Stimulated activated CD4-positive, alpha-beta T cell treated with anti-CD3 and anti-CD28 coated beads, TNF-alpha, amount 100 ng/mL, for 48 hours (primary cell): ENCODE results near the gene CDKN2C.

Experiments used
- DNase-seq, 3 donors: peaks; one replicate each; pipeline ENCODE4 v3.0.0-alpha.2; 2020; ENCODE audit warnings: low read depth in 3 of 3

The CDKN2C gene

DNA sequence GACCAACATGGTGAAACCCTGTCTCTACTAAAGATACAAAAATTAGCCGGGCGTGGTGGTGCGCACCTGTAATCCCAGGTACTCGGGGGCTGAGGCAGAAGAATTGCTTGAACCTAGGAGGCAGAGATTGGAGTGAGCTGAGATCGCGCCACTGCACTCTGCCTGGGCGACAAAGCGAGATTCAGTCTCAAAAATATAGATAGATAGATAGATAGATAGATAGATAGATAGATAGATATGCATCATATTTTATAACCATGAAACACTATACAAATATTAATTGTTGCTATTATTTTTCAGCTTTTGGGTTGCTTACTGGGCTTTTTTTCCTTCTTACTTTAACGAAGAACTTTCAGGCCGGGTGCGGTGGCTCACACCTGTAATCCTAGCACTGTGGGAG, 5.2 kb upstream of the CDKN2C start:
- DNase-seq = no peak

DNA sequence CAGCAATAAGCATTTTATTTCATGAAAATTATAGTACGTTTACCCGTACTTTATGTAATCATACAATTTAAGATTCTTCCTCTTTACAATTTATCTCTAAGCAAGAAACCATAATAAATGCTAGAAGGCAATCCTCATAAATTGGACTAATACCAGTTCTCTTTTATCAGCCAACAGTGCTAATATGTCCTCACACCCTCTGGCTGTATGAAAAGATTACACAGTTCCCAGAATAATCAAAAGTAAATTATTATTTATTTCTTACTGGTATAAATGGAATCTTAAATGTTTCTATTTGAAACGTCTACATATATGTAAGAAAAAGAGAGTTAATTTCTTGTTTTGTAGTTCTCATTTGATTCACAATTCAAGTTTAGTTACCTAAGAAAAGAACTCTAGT, 3.1 kb upstream of the CDKN2C start:
- DNase-seq = no peak

DNA sequence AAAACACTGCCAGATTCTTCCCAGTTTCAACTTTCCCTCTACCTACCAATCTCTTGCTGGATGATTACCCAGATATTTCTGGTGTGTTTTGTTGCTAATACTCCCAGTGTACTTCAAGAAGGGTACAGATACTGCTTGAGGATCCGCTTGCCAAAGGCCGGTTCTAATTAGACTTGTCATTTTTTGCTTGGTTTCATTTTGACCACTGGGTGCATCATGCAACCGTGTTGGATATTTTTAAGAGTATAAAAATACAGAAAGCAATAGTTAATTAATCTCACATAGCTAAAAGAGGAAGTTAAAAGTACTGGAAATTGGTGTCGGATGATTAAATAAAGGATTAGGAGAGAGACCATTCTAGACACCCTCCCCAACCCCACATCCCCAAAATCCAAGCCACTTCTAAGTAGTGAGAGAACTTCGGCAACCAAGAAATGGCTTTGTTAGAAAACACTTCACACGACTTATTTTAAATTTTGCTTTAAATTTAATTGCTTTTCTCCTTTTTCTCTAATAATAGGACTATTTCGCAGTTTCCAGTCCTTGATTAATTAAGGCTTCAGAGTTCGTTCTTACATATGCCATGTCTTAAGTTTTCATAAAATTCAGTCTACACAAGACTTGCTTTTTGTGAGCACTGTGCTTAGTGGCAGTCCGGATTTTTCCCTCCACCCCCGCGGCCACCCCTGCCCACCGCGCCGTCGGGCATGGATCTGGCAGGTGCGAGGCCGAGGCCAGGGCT, 2.5 kb upstream of the CDKN2C start:
- no peak for DNase-seq

DNA sequence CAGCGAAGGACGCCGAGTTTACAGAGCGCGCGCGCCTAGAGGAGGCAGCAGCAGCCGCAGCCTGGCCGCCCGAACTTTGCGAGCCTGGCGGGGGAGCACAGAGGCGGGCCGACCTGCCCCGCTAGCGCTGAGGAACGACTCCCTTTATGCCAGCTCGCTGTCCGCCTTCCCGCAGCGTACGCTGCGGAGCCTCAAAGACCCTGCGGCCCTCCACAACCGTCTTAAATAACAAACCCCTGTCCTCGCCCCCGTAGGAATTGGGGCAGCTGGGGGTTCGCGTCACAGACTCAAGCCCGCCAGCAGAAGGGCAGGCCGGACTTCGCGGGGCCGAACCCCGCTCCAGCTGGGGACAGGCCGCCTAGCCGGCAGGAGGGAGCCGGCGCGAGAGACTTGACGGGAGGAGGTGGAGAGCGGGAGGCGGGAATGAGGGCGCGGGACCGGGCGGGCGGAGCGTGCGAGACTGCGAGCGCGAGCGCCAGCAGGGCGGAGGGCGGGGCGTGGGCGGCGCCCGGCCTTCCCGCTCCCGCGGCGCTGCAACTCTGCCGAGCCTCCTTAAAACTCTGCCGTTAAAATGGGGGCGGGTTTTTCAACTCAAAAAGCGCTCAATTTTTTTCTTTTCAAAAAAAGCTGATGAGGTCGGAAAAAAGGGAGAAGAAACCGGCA, 1.8 kb upstream of the CDKN2C start:
- peak; percentile 58 to 73 (median 67) for DNase-seq

DNA sequence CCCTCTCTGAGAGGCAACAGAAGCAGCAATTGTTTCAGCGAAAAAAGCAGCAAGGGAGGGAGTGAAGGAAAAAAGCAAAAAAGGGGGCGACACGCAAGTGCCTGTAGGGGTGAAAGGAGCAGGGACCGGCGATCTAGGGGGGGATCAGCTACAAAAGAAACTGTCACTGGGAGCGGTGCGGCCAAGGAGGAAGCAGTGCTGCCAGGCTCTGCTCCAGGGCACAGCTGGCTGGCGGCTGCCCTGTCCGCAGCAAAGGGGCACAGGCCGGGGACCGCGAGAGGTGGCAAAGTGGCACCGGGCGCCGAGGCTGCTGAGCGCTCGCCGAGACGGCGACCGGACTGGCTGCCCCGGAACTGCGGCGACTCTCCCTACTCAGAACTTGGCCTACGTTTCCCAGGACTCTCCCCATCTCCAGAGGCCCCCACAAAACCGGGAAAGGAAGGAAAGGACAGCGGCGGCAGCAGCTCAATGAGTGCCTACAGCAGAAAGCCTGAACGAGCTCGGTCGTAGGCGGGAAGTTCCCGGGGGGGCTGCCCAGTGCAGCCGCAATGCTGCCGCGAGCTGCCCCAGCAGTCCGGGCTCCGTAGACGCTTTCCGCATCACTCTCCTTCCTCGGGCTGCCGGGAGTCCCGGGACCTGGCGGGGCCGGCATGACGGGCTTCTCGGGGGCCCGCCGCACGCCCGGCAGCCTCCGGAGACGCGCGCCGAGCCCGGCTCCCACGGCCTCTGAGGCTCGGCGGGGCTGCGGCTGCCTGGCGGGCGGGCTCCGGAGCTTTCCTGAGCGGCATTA, 1.0 kb upstream of the CDKN2C start:
- no peak for DNase-seq

DNA sequence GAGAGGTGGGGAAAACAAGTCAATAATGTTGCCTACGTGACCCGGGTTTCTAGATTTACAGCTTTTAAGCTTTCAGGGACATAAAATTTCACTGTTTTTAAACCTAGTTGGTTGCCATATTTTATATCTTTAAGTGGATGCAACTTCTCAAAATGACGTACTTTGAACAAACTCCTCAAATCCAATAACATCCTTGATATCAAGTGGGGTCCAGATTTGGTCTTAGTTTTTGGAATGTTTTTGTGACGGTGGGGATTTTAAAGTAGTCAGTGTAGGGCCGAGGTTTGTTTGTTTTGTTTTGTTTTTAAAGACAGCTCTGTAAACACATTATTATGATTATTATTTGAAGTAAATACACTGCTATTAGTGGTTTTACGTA, 453 bp downstream of the CDKN2C start:
- no peak for DNase-seq

DNA sequence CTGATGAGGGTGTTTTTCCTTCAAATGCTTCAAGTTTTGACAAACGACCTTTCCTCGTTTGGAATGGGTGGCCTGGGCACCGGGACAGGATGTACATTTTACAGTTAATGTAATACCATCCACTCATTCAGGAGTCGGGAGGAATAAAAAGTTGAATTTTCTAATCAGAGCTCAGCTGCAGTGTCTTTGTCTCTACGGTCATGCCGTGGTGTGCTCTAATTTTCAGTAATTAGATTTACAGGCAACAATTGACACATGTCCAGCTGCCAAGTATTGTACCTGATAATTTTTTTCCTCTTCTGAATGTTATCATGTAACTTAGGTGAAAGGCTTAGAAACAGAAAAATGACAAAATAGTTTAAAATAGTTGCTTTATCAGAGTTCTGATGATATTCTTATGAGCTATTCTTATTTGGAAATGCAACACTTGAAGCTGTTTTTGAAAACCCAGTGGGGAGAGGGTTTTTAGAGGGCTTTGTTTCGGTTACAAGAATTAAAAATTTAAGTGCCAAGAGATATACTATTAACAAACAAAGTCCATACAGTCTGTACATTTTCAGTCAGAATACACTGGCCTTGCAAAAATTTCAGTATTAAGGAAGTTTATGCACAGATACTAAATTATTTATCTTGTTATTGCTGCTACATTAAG, 1.0 kb downstream of the CDKN2C start:
- no peak for DNase-seq

DNA sequence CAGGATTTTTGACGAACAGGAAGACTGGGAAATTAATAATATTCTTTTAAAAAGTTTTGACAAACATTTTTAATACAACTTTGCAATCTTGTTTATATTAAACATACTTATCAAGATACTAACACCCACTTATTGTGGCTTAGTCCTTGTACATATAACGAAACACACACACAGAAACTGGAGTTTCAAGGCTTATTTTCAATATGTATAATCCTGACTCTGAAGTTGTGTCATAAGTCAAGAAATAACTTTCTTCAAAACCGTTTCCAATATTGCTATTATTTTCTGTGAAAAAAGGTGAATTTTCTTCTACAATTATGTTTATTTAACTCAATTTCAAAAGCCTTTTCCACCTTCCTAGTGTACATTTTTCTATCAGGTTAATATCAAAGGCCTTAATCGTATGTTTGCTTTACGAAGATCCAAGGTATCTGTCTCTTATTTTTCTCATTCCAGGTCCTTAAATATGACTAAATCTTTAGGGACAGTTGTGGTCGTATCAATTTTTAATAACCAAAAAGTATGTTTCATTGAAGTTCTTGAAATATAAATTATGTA, 1.8 kb downstream of the CDKN2C start:
- no peak for DNase-seq

DNA sequence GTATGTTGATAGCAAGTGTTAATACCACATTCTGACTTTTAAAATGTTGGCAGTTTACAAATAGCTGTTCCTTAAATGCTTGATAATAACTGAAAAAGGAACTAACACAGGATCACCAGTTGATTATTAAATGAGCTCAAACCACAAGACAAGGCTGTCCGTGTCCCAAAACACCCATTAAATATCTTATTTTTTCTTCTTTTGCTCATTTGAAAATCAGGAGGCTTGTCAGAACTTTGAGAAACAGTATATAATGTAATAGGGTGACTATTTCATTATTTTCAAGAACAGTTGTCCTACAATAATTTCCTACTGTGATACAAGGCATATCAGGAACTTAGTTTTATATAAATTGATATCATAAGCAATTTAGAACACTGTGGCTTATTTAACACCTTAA, 2.7 kb downstream of the CDKN2C start:
- no peak for DNase-seq

DNA sequence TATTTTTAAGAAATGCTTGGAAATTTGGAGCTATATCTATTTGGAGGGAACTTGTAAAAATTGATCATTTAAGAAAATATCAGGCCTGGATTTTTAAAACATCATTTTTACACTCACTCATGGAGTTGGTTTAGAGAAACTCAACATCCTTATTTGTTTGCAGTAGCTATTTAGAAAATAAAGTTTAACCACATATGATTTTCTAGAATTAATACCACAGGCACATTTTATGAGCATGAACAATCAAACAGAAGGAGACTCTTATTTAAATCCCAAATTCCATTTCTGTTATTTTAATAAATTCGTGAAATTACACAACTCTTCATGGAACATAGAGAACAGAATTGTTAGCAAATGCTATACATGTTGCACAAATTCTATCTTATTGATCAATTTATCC, 3.2 kb downstream of the CDKN2C start:
- DNase-seq = no peak

DNA sequence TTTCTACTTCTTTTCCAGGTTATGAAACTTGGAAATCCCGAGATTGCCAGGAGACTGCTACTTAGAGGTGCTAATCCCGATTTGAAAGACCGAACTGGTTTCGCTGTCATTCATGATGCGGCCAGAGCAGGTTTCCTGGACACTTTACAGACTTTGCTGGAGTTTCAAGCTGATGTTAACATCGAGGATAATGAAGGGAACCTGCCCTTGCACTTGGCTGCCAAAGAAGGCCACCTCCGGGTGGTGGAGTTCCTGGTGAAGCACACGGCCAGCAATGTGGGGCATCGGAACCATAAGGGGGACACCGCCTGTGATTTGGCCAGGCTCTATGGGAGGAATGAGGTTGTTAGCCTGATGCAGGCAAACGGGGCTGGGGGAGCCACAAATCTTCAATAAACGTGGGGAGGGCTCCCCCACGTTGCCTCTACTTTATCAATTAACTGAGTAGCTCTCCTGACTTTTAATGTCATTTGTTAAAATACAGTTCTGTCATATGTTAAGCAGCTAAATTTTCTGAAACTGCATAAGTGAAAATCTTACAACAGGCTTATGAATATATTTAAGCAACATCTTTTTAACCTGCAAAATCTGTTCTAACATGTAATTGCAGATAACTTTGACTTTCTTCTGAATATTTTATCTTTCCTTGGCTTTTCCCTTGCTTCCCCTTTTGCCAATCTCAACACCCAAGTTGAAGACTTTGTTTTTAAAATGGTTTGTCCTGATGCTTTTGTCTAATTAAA, 4.0 kb downstream of the CDKN2C start:
- no peak for DNase-seq

DNA sequence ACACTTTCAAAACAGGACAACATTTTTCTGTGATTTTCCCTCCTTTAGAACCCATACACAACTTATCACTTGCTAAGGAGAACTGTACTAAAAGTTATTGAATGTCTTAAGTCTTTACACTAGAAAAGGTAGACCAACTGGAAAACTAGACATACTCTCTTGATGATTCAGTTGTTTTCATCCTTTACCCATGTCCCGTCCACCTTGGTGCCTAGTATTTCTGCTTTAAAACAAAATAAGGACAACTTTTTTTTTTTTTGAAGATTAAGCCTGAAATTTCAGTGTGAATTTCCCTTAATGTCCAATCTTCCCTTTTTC, 4.5 kb downstream of the CDKN2C start:
- DNase-seq = no peak

DNA sequence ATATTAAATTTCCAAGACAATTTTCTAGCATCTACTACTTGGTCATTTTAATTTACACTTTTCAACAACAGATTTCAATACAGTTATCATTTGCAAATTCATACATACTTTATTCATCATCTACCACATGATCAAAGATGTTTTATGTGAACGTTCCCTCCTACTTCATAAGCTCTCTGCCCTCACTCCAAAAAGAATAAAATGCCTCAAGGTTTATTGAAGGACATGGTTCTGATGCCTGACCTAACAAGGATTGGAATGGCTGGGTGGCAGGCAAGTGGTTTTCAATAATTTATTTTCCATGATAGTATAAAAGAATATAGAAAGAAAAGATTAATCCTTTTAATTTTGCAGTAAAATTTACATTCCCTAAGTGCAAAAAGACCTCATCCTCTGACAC, 5.4 kb downstream of the CDKN2C start:
- DNase-seq = no peak

DNA sequence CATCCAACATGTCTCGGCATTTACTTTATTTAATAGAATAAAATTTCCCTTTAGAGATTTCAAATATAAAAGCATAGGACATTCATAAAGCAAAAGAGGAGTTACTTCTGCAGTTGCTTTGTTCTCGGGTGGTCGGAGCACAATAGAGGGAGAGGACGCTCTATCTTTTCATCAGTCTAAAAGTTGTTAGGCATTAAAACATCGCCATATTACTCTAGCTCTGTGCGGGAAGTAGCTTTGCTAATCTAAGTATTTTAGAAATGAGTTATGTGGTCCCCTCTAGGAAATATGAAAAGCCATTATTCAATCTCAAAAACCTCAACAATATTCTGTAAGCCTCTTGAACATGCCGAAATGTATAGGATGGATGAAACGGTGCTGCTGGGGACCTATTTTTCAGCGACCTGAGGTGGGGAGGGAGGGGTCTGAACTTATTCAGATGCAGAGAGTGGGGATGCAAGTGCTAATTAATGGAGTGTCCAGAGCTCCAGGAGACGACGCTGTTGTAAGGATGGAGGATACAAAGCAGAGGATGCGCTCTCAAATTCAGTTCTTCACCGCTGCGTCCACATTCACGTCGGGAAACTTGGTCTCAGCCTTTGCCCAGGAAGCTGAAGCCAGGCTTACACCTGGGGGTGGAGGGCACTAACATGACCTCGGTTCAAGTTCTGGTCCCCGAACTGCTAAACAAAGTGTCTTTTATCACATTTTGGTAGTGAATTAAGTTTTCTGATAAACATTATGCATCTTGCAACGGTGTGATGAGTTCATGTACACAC, 6.3 kb downstream of the CDKN2C start:
- DNase-seq = no peak

DNA sequence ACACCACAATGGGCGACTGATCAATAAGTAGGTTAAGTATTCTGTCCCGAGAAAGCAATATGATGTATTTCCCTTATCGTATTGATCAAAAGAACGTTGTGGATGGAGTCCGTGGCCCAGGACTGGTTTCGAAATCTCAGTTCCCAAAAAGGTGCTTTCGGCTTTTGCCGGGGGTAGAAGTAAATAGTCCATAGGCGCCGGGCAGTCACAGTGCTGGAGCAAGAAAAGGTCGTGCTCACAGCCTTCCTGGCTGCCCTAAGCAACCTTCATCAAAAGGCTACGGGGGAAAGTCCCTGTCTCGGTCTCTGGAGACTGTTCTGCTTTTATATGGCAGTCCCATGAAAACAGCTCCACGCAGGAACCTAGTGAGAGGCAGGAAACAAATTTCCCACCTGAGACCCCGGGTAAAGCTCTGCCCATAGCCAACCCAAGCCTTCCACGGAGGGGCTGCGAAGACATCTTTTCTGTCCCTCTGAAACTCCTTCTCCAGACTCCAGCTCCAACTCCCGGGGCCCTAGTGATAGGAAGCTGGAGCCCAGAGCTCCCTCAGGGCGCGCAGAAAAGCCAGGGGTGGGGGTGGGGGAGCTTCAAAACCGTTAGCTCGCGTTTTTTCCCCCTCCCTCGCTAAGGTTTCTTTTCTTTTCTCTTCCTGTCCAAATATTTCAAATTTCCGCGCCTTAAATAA, 7.0 kb downstream of the CDKN2C start:
- DNase-seq = no peak

DNA sequence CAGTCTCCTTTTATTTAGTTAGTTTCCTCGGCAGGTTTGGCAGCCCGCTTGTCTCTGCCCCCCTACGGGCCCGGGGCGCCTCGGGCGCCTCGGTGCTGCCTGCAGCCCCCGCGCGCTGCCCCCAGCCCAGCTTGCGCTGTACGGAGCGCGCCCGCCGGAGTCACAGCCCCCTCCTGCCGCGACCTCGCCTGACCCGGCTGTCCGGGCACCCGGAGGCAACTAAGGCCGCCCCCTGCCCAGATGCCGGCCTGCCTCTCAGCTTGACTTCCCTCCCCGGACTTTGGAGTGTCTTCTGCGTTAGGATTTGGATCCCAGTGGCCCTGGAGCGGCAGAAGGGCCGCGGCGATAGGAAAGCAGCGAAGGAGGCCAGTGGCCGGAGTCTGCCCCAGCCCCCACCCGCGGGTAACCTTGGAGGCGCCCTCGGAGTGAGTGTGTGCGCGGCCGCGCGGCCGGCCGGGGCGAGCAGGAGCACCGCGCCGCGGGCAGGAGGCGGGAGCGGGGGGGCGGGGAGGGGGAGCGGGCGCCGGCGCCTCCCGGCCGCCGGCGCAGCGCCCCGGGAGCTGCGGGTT, 7.6 kb downstream of the CDKN2C start:
- no peak for DNase-seq

DNA sequence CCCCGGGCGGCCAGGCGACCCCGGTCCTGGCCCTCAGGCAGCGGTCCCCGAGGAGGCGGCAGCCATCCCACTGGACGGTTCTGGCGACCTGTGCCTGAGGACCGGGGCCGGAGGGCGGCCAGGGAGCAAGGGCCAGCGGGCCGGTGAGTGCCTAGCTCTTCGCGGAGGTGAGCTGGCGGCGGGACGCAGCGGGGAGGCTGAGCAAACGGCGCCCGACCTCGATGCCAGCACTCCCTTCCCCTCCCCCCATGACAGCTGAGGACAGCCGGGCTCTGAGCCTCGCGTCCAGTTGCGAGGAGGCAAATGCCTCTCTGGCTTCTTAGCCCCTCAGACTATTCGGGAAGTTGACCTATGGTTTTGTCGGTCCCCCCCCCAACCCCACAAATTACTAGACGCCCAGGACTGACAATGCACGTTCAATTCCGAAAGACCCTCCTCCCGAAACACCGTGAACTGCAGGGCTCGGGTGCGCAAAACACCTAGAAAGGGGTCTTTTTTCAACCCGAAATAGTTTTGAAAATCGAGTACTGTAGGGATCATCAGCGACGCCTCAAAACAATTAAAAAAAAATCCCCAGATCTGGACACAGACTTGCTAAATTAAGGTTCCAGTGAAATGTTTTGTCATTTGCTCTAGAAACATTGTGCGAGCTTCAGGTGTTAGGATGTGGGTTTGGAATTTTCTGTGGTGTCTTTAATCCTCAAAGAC, 8.3 kb downstream of the CDKN2C start:
- no peak for DNase-seq

DNA sequence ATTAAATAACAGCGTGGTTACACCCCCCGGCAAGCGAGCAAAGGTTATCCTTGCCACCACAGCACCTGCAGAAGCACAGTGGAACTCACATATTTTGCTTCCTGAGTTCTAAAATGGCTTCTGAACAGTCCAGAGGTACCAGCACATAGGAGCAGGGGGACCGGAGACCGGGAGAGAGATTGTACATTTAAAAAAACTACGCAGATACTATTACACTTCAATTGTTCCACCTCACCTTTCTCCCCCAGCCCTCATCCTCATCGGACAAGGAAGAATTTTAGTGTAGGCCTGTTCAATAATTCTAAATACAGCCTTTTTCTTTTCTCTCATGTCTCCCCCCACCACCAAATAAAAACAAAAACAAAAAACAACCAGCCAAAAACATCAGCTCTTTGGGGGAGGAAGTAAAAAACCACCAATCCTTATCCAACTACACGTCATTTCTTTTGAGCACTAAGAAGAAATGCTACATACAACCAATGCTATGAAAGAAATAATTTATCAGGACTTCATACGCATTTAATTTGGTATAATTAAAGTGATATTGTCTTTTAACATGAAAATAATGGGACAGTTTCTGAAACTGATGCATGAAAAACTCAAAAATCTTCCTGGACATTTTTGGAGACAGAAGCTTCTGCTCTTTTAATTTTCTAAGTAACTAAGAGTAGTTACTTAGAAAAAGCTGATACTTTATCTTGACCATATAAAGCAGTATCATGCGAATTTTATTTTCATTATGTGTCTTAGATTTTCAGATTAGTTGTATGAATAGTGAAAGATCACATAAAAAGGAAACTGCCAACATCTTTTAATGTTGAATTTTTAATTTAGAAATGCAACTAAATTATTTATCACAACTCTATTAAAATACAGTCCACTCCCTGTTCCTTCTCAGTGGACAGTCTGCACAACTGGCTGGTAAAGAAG, 9.1 kb downstream of the CDKN2C start:
- DNase-seq = no peak
